Rectal smooth muscle tissue (tissue), 1 donor: ENCODE measurements around the gene WFDC13.

Experiments
- H3K27ac ChIP-seq: one replicate; pipeline ENCODE4 v1.7.0; 2013; ENCODE audit warnings: low read depth, low read length, inconsistent platforms
- H3K27me3 ChIP-seq: one replicate; pipeline ENCODE4 v1.7.0; 2013; ENCODE audit warnings: low read length; ENCODE audit not compliant: control insufficient read depth, insufficient read depth
- H3K36me3 ChIP-seq: one replicate; pipeline ENCODE4 v1.7.0; 2013; ENCODE audit warnings: low read length; ENCODE audit not compliant: control insufficient read depth, insufficient read depth
- H3K4me1 ChIP-seq: one replicate; pipeline ENCODE4 v1.7.0; 2013; ENCODE audit warnings: low read length; ENCODE audit not compliant: control insufficient read depth, insufficient read depth
- H3K4me3 ChIP-seq: one replicate; pipeline ENCODE4 v1.7.0; 2013; ENCODE audit warnings: low read length
- H3K9ac ChIP-seq: one replicate; pipeline ENCODE4 v1.7.0; 2013; ENCODE audit warnings: low read length

The WFDC13 gene

DNA sequence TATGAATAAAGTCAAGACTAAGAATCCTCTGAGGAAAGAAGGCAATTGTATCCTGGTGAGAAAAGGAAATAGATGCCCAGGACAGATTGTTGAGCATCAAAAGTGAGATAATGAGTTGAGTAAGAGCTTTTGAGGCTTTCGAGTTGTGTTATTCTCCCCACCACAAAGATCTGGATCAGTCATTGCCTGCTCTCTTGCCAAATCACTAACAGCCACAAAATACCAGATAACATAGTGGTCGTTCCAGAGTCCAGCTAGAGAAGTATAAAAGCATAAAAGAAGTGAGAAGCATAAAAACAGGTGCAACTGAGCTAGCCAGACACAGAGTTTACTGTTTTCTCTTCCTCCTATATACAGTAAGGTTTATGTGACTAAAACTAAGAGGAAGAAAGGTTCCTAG is 25.2 kb downstream of the WFDC13 start:
- Histone ChIP-seq H3K9ac (no peak overlapping the region), H3K27ac (no peak overlapping the region), H3K27me3 (no peaks in the 10 kb centered on the region), H3K36me3 (no peaks in the 10 kb centered on the region), H3K4me3 (no peak overlapping the region), H3K4me1 (no peaks in the 10 kb centered on the region)

DNA sequence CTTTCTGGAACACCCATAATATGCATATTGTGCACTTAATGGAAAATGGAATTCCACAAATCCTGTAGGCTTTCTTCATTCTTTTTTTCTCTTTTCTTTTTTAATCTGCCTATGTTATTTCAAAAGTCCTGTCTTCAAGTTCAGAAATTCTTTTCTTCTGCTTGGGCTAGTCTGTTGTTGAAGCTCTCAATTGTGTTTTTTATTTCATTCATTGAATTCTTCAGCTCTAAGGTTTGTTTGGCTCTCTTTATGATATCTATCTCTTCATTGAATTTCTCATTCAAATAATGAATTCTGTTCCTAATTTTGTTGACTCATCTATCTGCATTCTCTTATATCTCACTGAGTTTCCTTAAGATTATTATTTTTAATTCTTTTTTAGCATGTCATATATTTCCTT is 30.4 kb downstream of the WFDC13 start:
- H3K4me1 ChIP-seq: no peaks in the 10 kb centered on the region
- no peak overlapping the region for H3K27ac ChIP-seq
- H3K36me3 ChIP-seq: no peaks in the 10 kb centered on the region
- no peak overlapping the region for H3K9ac ChIP-seq
- no peak overlapping the region for H3K4me3 ChIP-seq
- no peaks in the 10 kb centered on the region for H3K27me3 ChIP-seq

DNA sequence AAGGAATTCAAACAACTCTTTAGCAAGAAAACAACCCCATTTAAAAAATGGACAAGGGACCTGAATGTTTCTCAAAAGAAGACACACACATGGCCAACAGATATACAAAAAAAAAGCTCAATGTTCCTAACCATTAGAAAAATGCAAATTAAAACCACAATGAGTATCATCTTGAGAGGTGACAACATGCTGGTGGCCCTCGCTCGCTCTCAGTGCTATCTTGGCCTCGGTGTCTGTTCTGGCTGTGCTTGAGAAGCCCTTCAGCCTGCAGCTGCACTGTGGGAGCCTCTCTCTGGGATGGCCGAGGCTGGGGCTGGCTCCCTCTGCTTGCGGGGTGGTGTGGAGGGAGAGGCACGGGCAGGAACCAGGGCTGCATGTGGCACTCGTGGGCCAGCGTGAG is 33.7 kb downstream of the WFDC13 start:
- no peak overlapping the region for H3K4me3 ChIP-seq
- no peak overlapping the region for H3K27ac ChIP-seq
- no peaks in the 10 kb centered on the region for H3K36me3 ChIP-seq
- H3K9ac ChIP-seq: no peak overlapping the region
- no peaks in the 10 kb centered on the region for H3K27me3 ChIP-seq
- H3K4me1 ChIP-seq: no peaks in the 10 kb centered on the region

DNA sequence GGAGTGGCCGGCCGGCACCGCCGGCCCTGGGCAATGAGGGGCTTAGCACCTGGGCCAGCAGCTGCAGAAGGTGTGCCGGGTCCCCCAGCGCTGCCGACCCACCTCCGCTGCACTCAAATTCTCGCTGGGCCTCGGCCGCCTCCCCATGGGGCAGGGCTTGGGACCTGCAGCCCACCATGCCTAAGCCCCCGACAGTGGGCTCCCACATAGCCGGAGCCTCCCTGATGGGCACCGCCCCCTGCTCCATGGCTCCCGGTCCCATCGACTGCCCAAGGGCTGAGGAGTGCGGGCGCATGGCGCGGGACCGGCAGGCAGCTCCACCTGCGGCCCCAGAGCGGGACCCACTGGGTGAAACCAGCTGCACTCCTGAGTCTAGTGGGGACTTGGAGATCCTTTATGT is 34.1 kb downstream of the WFDC13 start:
- H3K4me1 ChIP-seq: no peaks in the 10 kb centered on the region
- H3K27ac ChIP-seq: no peak overlapping the region
- no peaks in the 10 kb centered on the region for H3K36me3 ChIP-seq
- no peak overlapping the region for H3K9ac ChIP-seq
- H3K4me3 ChIP-seq: no peak overlapping the region
- no peaks in the 10 kb centered on the region for H3K27me3 ChIP-seq

DNA sequence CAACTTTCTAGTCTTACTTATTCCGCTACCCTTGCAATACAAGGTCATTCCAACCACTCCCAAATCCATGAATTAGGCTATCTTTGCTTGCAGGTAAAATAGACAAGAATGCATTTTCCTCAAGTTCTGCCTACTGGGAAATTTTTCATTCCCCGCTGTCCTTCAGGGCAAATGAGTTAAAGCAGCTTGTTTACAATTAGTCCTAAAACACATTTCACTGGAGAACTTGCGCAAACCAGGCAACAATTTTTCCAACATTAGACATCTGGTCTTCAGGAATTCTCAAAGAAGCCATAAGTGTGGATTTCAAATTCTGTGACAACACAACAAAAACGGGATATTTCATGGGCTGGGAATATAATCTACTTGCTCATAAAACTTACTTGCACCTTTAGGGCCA is 40.8 kb downstream of the WFDC13 start:
- Histone ChIP-seq H3K36me3 (no peaks in the 10 kb centered on the region), H3K9ac (no peak overlapping the region), H3K4me3 (no peak overlapping the region), H3K27me3 (no peaks in the 10 kb centered on the region), H3K27ac (no peak overlapping the region), H3K4me1 (no peaks in the 10 kb centered on the region)

DNA sequence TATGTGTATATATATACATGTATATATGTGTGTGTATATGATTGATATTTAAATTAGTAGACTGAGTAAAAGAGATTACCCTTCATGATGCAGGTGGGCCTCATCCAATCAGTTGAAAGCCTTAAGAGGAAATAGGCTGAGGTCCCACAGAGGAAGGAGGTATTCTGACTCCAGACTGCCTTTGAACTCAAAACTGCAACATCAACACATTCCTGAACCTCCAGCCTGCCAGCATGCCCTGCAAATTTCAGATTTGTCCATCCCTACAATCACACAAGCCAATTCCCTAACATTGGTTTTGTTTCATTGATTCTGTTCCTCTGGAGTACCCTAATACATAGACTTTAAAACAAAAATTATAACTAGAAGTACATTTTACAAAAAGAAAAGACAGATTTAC is 43.2 kb downstream of the WFDC13 start:
- H3K9ac ChIP-seq: no peak overlapping the region
- H3K27me3 ChIP-seq: no peaks in the 10 kb centered on the region
- no peaks in the 10 kb centered on the region for H3K4me1 ChIP-seq
- no peak overlapping the region for H3K4me3 ChIP-seq
- no peaks in the 10 kb centered on the region for H3K36me3 ChIP-seq
- no peak overlapping the region for H3K27ac ChIP-seq

DNA sequence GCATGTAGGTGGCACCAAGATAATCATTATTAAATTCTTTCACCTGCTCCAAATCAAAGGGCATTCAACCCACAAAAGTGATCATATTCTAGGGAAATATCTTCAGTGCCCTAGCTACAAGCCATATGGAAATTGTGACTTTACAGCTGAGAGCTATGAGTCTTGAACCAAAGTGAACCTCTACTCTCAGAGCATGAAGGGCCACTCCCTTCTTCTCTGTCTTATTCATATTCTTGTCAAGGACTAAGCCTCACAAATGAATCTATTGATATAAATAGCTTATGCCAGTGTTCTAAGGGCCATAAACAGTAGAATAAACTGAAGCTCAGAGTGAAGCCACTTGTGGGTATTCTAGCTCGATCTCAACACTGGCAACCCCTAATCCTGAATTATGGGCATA is 49.9 kb downstream of the WFDC13 start:
- Histone ChIP-seq H3K9ac (no peak overlapping the region), H3K27me3 (no peaks in the 10 kb centered on the region), H3K27ac (no peak overlapping the region), H3K4me1 (no peaks in the 10 kb centered on the region), H3K36me3 (no peaks in the 10 kb centered on the region), H3K4me3 (no peak overlapping the region)

DNA sequence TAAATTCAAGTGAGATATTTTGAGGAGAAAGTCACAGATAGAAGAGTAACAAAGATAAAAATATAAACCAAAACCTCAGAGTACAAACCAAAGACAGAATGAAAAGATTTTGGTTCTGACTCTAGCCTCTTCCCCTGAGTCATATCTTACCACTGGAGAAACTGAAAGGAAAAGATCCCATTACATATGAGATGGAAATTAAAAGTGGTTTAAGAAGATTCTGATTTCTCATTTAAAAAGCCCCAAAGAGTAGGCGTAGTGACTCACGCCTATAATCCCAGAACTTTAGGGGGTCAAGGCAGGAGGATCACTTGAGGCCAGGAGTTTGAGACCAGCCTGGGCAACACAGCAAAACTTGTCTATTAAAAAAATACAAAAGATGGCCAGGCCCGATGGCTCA is 50.9 kb downstream of the WFDC13 start:
- H3K36me3 ChIP-seq: no peaks in the 10 kb centered on the region
- no peak overlapping the region for H3K9ac ChIP-seq
- H3K27ac ChIP-seq: no peak overlapping the region
- no peak overlapping the region for H3K4me3 ChIP-seq
- no peaks in the 10 kb centered on the region for H3K4me1 ChIP-seq
- no peaks in the 10 kb centered on the region for H3K27me3 ChIP-seq

DNA sequence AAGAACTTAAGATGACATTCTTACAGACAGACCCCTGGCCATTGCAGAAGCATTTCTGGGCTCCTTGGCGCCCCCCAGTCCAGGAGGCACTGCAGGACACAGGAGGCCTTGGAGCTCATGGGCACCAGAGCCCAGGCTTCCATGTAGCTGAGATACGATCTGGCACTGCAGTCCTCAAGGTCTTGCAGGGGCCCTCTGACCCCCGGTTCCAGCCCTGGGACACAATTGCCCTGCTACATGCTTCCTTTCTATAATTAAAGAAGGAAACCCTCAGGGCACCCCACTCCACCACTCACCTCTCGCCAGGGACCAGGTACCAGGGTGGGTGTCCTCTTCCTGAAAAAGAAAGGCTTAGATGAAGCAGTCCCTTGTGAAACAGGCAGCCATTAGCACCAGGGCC is 56.3 kb downstream of the WFDC13 start:
- H3K4me1 ChIP-seq: no peaks in the 10 kb centered on the region
- no peak overlapping the region for H3K9ac ChIP-seq
- no peak overlapping the region for H3K4me3 ChIP-seq
- no peaks in the 10 kb centered on the region for H3K27me3 ChIP-seq
- no peaks in the 10 kb centered on the region for H3K36me3 ChIP-seq
- no peak overlapping the region for H3K27ac ChIP-seq
